Measurements from ENCODE around the gene FAM83D. TPM values are rescaled to one million over a fixed set of nuclear protein-coding genes. Genes with fewer than 3 reads are reported as not detected.

Gene FAM83D
- total and polyA plus RNA-seq, 2 of the 8 experiments (the other 6 are each of a cell fraction or from before 2014, with no cell fraction given): 60.9 to 62.6 TPM

DNA sequence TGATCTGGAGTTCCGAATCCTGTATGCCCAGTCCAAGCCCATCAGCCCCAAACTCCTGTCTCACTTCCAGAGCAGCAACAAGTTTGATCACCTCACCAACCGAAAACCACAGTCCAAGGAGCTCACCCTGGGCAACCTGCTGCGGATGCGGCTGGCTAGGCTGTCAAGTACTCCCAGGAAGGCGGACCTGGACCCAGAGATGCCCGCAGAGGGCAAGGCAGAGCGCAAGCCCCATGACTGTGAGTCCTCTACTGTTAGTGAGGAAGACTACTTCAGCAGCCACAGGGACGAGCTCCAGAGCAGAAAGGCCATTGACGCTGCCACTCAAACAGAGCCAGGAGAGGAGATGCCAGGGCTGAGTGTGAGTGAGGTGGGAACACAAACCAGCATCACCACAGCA is 25.4 kb downstream of the FAM83D start (continued):
- no peak for TF ChIP-seq TEAD4 (IDR thresholded peaks at IDR 0.05; ENCODE audit: low read depth, low read length)
